GM03348 (cell line): ENCODE measurements around the gene TRMT10C.
"Not testable (repeated sequence)": the region's sequence is repeated elsewhere in the genome, so short reads cannot be mapped to it uniquely, and the experiment has no call there.

Experiments
- DNase-seq: peaks from one replicate; pipeline ENCODE4 v3.0.0; 2012; ENCODE audit warnings: low spot score

Gene TRMT10C

GRCh38 chr3:101548527-101549105 is 13.1 kb upstream of the TRMT10C start:
- DNase-seq, result no peak

- no peak for DNase-seq
Observed at GRCh38 chr3:101549473-101549872, 12.2 kb upstream of the TRMT10C start.

DNA sequence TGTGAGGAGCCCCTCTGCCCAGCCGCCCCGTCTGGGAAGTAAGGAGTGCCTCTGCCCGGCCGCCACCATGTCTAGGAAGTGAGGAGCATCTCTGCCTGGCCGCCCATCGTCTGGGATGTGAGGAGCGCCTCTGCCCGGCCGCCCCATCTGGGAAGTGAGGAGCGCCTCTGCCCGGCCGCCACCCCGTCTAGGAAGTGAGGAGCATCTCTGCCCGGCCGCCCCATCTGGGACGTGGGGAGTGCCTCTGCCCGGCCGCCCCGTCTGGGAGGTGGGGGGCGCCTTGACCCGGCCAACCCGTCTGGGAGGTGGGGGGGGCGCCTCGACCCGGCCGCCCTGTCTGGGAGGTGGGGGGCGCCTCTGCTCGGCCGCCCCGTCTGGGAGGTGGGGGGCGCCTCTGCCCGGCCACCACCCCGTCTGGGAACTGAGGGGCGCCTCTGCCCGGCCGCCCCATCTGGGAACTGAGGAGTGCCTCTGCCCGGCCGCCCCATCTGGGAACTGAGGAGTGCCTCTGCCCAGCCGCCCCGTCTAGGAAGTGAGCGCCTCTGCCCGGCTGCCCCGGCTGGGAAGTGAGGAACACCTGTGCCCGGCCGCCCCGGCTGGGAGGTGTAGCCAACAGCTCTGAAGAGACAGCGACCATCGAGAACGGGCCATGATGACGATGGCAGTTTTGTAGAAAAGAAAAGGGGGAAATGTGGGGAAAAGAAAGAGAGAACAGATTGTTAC is 10.1 kb upstream of the TRMT10C start:
- not testable (repeated sequence) for DNase-seq

DNA sequence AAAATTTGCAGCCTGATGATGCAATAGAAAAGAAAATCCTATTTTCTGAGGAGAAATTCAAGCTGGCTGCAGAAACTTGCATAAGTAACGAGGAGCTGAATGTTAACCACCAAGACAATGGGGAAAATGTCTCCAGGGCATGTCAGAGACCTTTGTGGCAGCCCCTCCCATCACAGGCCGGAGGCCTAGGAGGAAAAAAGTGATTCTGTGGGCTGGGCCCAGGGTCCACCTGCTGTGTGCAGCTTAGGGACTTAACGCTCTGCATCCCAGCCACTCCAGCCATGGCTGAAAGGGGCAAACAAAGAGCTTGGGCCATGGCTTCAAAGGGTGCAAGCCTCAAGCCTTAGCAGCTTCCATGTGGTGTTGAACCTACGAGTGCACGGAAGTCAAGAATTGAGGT is 8.3 kb upstream of the TRMT10C start:
- DNase-seq, result not testable (repeated sequence)

DNA sequence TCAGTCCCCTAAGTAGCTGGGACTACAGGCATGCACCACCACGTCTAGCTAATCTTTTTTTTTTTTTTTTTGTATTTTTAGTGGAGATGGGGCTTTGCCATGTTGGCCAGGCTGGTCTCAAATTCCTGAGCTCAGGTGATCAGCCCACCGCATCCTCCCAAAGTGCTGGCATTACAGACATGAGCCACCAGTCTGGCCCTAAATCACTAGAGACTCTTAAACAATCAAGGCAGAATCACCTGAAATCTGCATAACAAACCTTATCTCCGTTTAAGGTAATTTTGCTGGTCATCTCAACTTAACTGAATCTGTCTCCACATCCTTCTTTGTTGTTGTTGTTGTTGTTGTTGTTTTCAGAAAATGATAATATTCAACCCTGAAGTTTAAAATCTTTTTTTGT is 5.6 kb upstream of the TRMT10C start:
- DNase-seq, result no peak

DNA sequence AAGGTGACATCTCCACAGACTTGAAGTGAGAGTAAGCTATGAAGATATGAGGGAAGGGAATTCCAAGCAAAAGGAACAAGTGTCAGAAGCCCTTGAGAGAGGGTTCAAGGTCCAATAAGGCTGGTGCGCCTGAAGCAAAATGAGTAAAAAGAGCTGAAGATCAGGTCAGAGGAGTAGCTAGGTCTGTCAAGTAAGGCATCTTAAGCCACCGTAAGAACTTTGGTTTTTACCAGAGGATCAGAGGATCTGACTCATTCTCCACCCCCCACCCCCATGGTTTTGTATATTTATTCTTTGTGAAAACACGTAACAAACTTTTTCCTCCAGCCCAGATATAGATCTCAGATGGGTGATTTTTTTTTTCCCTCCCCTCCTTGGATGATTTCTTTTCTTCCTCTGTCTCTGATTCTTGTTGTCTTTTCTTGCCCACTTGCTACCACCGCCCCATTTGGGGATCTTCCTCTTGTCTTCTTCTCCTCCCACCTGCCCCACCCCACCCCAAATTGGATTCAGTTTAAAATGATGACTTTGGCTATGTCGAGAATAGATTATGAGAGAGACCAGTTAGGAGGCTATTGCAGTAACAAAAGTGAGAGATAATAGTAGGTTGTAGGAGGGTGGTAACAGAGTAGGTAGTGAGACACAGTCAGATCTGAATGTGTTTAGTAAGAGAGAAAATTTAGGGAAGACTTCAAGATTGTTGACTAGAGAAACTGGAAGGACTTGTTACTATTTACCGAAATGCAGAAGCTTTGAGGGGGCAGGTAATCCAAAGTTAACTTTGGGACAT is 6.1 kb downstream of the TRMT10C start:
- DNase-seq, result no peak

DNA sequence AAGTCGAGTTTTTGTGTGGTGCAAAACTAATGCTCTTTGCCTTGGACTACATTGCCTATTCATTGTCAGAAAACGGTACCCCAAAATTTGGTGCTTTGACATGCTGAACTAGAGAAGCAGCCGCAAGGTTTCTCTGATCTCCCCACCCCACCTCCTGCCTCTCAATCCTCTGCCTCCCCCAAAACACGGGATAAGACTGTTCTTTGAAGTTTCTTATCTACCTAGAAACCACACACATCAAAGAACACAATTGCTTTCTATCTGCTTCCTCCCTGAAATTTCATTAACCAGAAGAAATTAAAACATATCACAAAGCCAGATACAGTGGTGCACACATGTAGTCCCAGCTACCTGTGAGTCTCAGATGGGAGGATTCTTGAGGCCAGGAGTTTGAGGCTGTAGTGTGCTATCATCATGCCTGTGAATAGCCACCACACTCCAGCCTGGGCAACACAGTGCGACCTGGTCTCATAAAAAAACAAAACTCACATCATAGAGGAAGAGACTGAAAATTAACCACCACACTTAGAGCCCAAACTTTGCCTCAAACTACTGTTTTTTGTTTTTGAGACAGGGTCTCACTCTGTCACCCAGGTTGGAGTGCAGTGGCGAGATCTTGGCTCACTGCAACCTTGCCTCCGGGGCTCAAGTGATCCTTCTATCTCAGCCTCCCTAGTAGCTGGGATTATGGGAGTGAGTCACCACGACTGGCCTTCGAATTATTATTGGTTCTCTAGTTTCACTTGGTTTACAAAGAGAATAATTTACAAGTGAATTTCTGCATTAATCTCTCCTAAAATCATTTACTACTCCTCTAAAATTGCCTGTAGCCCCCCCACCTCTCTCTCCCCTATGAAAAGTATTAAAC is 9.6 kb downstream of the TRMT10C start:
- DNase-seq, result no peak

DNA sequence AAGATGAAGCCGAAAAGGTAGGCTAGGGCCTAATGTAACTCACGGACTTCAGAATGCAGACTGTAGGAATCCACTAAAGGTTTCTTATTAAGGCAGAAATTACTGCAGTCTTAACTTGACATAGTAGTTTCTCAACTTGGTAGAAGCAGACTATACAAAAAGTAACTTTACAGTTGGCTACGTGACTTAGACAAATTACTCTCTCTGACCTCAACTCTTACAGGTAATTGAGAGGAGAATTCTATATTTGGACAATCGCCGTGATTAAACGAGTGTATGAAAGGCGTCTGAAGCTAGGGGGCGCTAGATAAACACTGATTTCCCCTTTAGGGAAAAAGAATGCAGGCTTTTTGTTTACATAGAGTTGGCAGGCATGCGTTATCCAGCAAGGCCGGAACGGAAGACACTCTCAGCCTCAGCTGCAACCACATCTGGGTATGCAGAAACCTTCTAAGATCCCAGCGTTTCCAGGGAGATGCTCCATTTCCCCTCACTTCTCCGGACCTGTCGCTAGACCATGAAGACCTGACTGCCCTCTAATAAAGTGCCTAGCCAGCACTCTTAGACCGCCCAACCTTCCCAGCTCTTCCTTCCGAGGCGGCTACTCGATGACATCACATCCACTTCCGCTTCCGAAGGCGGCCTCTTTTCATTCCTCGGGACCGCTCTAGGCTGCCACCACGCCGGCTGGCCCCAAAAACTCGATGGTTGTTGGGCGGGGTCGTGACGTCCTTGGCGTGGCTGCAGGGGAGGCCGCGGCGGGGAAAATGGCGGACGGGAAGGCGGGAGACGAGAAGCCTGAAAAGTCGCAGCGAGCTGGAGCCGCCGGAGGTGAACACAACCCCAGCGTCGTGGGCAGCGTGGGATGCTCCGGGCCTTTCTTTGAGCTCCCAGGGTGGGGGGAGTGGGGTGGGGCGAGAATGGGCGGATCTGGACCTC is 12.1 kb downstream of the TRMT10C start, which contains the start of gene PCNP:
TSS of gene PCNP (plus strand) at position 732 of the 939 bp plus-strand sequence. CDS start at position 768, 36 bp downstream.
- peak; percentile 96 for DNase-seq

DNA sequence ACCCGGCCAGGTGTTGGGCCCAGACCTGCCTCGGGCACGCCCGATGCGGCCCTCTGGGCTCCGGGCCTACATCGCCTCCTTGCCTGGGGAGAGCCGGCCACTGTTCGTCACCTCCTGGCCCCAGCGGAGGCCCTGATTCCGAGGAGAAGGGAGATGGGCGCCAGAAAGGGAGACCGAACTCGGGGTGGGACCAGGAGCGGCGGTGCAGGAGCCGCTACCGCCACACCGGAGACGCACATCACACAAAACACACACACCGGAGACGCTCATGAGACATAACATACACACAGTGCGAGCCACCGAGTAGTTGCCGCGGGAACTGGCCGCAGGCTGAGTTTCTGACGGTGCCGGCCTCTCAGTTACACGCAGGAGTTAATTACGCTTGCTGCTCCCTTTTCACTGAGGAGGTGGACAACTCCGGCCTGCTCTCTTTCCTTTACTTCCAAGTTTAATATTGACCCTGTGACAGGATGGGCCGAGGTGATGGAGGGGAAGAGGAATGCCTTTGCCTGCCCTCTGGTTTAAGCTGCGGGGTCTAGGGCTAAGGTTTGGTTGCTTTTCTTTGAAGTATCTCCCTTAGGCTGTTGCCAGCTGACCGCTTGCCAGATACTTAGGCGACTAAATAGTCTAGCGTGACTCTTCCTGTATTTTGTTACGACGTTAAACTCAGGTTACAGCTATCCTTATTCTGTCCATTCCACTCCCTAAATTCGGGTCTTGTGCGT is 12.9 kb downstream of the TRMT10C start:
- peak; percentile 44 for DNase-seq

GRCh38 chr3:101577286-101577685 is 15.6 kb downstream of the TRMT10C start:
- DNase-seq, result no peak

DNA sequence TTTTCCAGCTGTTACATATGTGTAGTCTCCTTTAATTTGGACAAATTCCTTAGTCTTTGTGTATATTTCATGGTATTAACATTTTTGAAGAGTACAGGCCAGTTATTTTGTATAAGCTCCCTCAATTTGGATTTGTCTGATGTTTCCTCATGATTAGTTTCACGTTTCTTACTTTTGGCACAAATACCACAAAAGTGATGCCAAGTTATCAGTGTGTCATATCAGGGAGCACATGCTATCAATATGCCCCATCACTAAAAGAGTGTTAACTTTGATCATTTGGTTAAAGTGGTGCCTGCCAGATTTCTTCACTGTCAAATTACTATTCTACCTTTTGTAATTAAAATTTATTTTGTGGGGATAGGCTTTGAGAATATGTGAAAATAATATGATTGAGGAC is 26.9 kb downstream of the TRMT10C start:
- DNase-seq, result no peak

GRCh38 chr3:101591071-101591470 is 29.4 kb downstream of the TRMT10C start:
- no peak for DNase-seq

GRCh38 chr3:101602731-101603130 is 41.1 kb downstream of the TRMT10C start:
- no peak for DNase-seq

DNA sequence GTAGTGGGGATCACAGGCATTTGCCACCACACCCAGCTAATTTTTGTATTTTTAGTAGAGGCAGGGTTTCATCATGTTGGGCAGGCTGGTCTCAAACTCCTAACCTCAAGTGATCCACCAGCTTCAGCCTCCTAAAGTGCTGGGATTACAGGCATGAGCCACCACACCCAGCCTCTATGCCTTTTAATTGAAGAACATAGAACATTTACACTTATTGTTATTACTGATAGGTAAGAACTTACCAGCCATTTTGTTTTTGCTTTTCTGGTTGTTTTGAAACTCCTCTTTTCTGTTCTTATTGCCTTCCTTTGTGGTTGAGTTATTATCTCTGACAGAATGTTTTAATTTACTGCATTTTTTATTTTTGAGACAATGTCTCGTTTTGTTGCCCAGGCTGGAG is 41.5 kb downstream of the TRMT10C start:
- DNase-seq, result no peak

DNA sequence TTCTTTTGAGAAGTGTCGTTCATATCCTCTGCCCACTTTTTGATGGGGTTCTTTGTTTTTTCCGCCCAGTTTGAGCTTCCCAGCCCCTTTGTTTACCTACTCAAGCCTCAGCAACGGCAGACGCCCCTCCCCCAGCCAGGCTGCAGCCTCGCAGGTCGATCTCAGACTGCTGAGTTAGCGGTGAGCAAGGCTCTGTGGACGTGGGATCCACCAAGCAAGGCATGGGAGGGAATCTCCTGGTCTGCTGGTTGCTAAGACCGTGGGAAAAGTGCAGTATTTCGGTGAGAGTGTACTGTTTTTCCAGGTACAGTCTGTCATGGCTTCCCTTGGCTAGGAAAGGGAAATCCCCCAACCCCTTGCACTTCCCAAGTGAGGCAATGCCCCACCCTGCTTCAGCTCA is 43.7 kb downstream of the TRMT10C start:
- not testable (repeated sequence) for DNase-seq

DNA sequence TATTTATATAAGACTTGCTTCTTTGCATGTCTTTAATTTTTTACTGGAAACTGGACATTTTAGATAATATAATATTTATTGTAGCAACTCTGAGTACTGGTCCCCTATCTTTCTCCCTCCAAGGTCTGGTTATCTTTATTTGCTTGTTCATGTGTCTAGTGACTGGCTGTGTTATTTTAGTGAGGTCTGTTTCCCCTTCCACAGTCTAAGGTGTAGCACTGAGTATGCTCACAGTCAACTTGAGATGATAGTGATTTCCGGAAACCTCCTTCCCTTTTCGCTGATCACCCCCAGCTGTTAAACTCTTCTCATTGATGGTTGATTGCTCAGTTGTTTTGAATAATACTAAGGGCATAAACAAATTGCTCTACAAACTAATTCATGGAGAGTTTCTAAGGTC is 49.4 kb downstream of the TRMT10C start:
- no peak for DNase-seq

- DNase-seq, result not testable (repeated sequence)
Observed at GRCh38 chr3:101613014-101613413, 51.3 kb downstream of the TRMT10C start.

GRCh38 chr3:101615525-101615924 is 53.9 kb downstream of the TRMT10C start:
- DNase-seq, result no peak
